Skeletal muscle cell (primary cell): ENCODE data around the gene POU5F2.

Source experiments
- DNase-seq: peaks from one replicate; pipeline ENCODE4 v3.0.0-alpha.2; 2010; ENCODE audit warnings: low read depth
- H3K4me3 ChIP-seq: 2 replicates; pipeline ENCODE4 v1.5.1; 2011; ENCODE audit warnings: low read depth, mild to moderate bottlenecking, control low read depth, low read length, moderate library complexity

Gene POU5F2, protein sequence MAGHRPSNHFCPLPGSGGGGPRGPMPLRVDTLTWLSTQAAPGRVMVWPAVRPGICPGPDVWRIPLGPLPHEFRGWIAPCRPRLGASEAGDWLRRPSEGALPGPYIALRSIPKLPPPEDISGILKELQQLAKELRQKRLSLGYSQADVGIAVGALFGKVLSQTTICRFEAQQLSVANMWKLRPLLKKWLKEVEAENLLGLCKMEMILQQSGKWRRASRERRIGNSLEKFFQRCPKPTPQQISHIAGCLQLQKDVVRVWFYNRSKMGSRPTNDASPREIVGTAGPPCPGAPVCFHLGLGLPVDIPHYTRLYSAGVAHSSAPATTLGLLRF

DNA sequence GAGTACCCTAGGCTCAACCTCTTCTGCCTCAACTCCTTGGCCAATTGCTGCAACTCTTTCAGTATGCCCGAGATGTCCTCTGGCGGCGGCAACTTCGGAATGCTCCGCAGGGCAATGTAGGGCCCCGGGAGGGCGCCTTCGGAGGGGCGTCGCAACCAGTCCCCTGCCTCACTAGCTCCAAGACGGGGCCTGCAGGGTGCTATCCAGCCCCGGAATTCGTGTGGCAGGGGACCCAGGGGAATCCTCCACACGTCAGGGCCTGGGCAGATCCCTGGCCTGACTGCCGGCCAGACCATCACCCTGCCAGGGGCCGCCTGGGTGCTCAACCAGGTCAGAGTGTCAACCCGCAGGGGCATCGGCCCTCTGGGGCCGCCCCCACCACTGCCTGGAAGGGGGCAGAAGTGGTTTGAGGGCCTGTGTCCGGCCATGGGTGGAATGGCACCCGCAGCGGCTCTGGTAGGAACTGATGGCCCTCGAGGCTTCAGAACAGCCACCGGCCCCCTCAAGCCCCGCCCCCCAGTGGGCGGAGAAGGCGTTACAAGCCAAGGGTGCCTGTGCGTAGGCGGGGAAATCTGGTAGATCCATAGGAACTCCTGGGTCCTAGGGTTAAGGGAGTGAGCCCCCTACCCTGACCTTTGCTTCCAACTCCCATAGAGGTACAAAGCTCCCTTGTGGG, at the start of gene POU5F2:
TSS of gene POU5F2 (minus strand) at position 465 of the 676 bp plus-strand sequence. CDS start at position 428, 37 bp downstream.
- DNase-seq, result no peak

DNA sequence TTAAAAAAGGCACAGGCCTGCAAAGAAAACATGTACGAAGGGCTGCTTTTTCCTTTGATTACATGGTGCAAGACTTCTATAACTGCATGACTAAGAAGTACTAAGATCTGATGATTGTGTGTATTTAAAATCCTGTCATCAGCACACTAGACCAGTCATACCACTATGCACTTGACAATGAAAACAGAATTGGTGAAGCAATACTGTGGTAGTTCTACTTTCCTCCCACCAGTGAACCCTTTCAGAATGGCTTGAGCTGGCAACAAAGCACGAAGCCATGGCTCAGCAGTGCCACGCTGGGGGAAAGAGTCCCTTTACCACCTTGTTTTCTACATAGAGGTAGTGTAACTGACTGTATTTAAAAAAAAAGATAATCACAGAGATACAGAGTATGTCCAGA, 49.0 kb upstream of the POU5F2 start:
- H3K4me3 ChIP-seq, result no peak overlapping the region
- peak; percentile 47 for DNase-seq

More for the DNA sequence above, at the start of gene POU5F2:
- H3K4me3 ChIP-seq, result no peak within 1 kb of the TSS

DNA sequence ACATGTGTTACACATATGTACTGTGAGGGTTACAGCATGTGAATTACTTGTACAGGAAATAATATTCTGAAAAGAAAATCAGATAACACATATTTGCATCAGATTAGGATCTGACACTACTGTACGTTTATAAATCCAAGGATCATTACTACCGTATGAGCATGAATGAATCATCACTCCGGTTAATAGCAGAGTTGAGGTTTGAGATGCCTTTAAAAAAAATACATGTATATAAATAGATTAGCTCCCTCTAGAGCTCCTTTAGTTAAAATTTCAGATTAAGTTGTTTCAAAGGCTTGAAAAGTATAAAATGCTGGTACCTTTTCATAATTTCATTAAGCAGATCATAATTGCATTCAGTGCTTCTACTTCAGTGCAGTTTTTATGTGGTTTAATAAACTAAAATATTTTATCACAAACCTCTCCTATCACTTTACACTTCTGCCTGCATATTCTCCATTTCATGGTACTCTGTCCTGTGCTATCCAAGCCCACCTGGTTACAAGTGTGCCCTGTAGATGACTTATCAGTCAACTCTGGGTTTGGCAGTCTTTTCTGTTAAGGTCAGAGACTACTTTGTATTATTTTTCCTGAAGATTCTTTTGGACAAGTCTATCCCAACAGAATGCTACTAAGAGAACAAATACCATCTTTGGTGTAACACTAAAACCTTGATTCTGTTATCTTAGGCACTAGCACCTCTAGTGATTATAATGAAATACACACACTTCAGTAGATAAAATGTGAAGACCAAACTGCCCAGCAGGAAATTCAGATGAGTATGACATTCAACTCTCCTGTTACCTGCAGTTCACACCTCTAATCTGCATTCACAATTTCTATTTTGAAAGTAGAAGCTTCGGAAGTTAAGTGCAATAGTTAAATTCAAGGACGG, 48.0 kb upstream of the POU5F2 start:
- no peak overlapping the region for H3K4me3 ChIP-seq
- peak; percentile 33 for DNase-seq

DNA sequence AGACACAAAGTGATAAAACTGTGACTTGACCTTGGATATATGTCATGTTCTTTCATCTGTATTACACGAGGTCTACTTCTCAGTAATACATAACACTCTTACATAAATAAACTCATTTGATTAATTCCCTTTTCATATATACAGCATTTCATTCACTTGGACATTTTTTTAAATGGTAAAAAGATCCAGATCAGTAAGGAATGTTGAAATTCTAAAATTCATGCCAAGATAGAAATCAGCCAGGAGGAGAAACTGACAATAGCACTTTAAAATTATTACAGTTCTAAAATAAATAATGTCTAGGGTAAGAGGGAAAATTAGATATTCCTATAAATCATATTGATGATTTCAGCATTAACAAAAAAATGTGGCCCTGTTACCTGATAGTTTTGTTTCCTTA, 46.2 kb upstream of the POU5F2 start:
- DNase-seq, result no peak
- H3K4me3 ChIP-seq, result no peak overlapping the region

DNA sequence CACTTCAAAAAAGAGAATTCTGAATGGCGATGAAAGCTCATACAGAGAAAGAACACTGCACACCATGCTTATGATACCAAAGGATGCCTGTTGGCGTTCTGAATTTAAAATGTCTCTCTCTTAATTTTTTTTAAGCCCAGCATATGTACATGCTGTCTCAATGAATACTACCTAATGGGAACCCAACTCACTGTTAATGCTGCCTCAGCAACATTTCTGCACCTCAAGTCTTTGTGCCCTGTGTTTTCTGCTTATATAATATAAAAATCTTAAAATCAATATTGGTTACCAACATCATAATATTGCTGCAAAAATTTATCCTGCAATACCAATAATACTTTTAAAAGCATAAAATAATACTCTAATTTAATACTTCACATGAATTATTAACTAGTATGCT, 44.1 kb upstream of the POU5F2 start:
- DNase-seq, result no peak
- no peak overlapping the region for H3K4me3 ChIP-seq

DNA sequence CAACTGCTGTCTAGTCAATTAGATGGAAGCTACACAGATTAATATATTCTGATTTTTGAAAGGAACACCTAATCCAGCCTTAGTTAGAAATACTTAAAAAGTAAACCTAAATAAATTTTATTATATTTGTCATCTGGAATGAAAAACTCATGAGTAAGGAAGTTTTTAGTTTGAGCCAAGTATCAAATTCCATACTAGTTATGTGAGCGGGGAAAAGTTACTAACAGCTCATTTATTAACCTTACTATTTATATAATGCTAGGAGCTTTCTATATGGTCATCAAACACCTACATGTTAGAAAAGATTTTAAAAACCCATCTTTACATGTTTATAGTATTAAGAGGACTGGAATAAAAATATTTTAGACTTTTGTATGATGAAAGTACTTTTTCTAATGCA, 41.6 kb upstream of the POU5F2 start:
- no peak for DNase-seq
- H3K4me3 ChIP-seq, result no peak overlapping the region

DNA sequence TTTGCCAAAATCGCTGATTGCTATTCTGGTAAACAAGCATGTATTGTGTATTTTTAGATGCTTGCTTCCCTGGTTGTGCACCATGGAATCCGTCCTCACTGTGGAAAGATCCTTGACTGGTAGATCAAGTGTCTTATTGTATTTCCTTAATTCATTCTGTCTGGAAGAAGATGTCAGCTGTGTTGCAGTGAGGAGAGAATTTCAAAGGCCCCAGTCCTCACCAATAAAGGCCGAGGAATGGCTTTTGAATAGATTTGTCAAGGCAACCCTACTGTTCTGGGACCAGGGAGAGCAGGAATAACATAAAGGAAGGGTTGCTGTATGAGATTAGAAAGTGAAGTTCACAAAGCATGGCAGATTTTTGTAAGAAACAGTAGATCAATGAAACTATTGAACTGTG, 36.2 kb upstream of the POU5F2 start:
- H3K4me3 ChIP-seq, result no peak overlapping the region
- DNase-seq, result no peak

DNA sequence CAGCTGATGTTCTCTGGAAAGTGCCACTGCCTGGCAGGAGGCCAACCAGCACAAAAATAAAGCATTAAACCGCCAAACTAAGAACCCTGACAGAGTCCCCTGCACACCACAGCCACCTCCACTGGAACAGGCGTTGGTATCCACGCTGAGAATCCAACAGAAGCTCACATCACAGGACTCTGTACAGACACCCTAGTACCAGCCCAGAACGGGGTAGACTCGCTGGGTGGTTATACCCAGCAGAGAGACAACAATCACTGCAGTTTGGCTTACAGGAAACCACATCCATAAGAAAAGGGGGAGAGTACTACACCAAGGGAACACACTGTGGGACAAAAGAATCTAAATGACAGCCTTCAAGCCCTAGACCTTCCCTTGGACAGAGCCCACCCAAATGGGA, 15.0 kb upstream of the POU5F2 start:
- no peak overlapping the region for H3K4me3 ChIP-seq
- no peak for DNase-seq

DNA sequence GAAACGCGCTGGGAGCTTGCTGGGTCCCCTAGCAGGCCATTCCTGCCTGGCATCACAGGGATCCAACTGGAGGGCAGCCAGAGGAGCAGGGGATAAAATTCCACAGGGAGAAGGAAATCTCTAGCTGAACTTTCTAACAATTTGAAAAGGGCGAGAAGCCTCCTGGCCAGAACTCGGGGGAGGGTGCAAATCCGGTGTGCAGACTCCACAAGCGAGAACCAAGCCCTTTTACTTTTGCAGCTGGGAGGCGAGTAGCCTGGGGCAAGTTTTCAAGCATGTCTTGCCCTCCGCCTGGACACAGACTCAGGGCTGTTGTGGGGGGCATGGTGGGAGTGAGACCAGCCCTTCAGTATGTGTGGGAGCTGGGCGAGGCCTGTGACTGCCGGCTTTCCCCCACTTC, 14.3 kb upstream of the POU5F2 start:
- DNase-seq, result no peak
- H3K4me3 ChIP-seq, result no peak overlapping the region

DNA sequence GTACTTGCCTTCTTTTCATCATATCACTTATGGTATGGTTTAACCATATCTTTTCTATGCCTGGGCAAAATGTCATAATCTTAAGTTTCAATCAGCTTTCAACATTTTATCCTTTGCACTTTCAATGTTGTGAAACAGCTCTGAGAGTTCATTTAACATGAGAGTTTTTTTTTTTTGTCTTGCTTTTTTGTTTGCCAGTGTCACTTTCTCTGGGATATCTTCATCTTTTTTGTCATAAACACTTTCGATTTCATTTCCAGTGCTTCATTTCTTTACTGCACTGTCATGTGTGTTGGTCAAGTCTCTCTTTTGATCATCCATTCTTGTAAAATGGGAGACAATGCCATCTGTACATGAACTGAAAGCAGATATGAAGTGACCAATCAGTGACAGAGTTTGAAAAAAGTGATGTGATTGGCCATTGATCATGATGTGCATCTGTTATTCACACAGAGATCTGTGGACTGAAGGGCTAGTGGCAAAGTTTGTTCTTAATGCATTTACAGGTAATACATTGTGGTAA, 7.5 kb upstream of the POU5F2 start:
- no peak overlapping the region for H3K4me3 ChIP-seq
- DNase-seq, result no peak

DNA sequence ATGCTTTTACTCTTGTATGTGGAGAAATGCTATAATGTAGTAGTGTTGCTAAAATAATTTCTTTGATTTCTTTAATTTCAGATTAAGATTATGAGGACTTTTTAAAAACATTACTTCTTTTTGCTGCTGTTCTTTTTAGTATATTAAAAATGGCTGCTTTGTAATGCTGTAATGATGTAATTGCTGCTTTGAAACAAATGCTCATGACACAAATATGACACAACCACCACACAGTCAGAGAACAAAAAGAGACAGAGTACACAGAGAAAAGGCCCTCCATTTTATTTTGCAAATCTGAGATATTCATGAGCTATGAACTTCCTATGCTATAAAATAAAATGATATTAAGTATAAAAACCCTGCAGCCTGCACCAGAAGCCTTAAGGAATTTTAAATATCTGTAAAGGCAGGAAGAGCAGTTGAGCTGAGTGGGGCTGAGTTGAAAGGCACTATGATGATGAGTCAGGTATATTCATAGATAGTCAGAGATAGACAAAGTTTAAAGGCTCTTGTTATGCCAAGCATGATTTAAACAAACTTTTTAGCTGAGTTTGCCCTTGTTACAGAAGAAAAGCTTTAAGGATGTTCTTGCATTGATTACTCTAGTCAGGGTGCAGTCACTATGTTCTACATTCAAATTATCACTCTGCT, 5.1 kb upstream of the POU5F2 start:
- no peak for DNase-seq
- H3K4me3 ChIP-seq, result no peak overlapping the region

DNA sequence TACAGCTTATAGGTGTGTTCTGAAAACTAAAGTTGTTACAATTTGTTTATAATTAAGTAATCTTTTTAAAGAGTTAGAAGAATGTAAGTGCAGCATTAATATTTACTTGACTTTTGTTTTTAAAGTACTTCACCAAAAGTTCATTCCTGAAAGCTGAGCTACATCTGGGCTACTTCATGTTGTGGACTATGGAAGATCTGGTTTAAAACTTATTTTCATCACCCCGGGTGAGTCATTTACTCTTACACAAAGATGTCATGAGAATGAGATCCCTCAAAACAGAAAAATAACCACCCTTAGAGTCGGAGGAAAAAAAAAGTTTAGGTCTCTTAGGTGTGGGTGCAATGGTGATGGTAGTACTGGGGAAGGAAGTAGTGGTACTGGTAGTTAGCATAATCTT, 5.1 kb downstream of the POU5F2 start:
- H3K4me3 ChIP-seq, result no peak overlapping the region
- DNase-seq, result peak; percentile 31

DNA sequence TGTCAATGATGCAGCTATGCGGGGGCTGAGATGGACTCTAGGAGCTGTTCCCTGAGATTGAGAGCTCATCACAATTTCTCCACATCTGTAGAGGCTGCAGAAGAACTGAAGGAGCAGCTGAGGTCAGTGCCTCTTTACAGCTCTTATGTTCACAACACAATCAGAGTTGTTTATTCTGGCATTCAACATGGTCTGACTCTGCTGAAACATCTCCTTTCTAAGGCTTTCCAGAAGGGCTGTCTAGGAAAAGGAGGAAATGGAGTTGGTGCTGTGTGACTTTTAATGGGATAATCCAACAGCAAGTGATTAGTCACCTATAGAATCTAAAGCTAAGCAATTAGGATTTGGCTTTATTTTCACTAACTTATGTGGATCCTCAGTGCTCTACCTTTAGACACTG, 6.0 kb downstream of the POU5F2 start:
- H3K4me3 ChIP-seq, result no peak overlapping the region
- DNase-seq, result peak; percentile 76

DNA sequence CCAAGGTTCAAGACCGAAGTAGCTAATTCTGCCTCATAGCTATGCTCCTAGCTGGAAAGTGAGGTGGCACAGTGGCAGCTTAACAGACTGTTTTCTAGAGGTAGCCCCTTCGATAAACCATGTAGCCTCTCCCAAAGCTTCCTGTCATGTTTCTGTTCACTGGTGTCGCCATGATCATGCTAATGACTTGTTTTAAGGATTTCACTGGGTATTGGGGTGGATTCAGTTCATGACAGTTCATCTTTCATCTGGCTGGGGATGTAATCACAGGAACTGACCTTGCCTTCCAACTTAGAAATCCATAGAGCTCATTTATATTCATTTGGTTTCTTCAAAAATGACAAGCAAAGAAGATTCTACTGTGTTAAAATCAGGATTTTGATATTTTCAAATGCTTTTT, 9.4 kb downstream of the POU5F2 start:
- no peak overlapping the region for H3K4me3 ChIP-seq
- DNase-seq, result no peak

DNA sequence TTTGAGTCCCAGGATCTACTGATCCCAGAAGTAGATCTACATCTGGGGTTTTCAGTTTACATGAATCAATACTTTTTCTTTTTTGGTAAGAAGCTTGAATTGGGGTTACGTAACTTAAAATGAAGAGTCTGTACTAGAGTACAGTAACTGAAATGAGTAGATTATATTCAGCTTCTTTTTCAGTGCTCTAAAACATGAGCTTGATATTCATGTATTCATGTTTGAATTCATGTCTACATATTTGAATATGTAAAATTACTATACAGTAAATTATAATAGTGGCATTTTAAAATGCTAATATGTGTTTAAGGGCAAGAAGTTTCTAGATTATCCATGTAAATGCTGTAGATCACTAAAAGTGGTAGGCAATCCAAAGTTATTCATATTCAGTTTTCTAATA, 14.8 kb downstream of the POU5F2 start:
- no peak overlapping the region for H3K4me3 ChIP-seq

DNA sequence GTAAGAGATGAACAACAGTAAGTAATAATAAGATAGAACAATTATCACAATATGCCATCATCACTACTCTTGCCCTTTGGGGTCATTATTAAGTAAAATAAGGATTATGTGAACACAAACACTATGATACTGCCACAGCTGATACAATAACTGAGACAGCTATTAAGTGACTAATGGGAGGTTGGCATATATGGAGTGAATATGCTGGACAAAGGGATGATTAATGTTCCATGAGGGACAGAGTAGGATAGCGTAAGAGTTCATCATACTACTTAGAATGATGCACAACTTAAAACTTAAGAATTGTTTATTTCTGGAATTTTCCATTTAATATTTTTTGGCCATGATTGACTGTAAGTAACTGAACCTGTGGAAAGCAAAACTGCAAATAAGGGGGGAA, 16.6 kb downstream of the POU5F2 start:
- no peak overlapping the region for H3K4me3 ChIP-seq
- no peak for DNase-seq

More for the DNA sequence above, 14.8 kb downstream of the POU5F2 start:
- no peak for DNase-seq

DNA sequence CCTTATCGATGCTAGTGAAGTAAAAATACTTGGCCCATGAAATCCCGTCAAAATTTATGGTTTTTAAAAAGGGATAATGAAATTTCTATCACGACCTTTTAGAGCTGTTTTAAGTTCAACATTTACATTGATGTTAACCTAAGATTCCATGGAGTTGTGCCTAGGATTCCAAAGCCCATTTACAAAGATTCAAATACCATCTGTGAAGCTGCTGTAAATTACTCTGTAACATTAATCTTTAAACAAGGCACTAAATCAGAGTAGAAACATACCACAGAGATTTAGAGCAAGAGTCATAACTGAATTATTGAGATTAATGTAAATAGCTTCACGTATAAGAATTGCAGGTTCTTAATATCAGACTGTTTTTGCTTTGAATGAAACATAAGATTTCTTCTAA, 17.7 kb downstream of the POU5F2 start:
- DNase-seq, result no peak
- H3K4me3 ChIP-seq, result no peak overlapping the region

DNA sequence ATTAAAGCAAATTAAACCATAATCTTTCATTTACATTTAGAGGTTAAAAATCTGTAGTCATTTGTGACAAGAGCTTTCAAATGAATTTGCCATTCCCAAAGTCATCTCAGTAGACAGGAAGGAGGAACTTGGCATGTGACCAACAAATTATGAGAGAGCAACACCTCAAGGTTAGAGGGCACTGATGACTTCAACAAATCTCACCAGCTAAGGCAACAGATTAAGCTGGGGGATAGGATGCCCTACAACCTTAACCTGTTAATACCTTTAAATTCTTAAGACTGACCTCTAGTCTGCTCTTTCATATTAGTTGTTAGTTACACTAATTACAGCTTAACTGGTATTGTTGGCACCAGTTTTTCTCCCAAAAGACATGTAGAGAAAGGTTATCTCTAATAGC, 18.4 kb downstream of the POU5F2 start:
- DNase-seq, result no peak
- no peak overlapping the region for H3K4me3 ChIP-seq

DNA sequence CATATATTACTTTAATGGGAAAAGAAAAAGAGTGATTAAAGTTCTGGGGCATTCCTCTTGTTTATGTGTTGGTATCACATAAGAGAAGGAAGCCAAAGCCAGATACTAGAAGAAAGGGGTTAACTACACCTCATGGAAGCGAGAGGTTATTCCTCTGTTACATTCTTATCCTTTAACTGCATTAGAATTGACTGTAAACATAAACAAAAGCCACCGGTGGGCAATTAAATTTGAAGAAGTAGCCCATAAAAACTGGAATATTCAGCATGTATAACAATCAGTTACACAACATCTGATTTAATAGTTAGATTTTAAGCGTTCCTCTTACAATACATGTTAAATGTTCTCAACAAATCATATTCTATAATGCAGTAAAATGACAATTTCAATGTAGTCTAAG, 18.8 kb downstream of the POU5F2 start:
- H3K4me3 ChIP-seq, result no peak overlapping the region
- DNase-seq, result no peak

DNA sequence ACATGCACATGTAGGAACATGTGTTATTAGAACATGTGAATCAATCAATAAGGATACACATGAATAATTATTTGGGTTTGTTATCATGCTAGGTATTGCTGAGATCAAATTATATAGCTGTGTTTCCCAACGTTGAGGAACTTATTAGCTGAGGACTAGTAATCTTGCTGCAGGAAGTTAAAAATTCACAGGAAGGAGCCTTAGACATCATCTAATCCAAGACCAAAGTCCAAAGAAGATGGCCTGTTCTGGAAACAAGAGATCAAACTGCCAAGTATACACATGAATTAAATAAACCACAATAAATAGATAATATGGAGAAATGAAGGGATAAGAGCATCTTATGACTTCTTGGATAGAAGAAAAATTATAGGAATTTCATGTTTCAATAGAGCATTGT, 19.9 kb downstream of the POU5F2 start:
- no peak for DNase-seq

More for the DNA sequence above, 19.9 kb downstream of the POU5F2 start:
- no peak overlapping the region for H3K4me3 ChIP-seq
